ENCODE results near the gene TIMMDC1. TPM values are rescaled to one million over a fixed set of nuclear protein-coding genes. Genes with fewer than 3 reads are reported as not detected.
A peak's percentile ranks its signal among the peaks of the same experiment; 100 is the strongest.

Gene TIMMDC1
- total and polyA plus RNA-seq, 11 donors: 78.6 to 297 (median 213) TPM

DNA sequence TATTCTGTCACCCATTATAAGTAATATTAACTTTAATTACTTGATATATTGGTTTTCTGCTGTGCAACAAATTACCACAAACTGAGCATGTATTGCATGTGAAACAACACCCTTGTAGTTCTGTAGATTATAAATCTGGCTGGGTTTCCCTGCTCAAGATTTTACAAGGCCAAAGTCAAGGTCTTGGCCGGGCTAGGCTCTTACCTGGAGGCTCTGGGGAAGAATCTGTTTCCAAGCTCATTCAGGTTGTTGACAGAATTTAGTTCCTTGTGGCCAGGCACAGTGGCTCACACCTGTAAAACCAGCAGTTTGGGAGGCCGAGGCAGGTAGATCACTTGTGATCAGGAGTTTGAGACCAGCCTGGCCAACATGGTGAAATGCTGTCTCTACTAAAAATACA lies 16.3 kb downstream of the TIMMDC1 start:
- intact Hi-C loops (cut with DNase I): no loop called here
- Histone ChIP-seq H3K27ac (peak overlapping the region in 2 of 12 donors; percentile 68 to 82), H3K4me3 (no peak overlapping the region), H3K9me3 (no peaks in the 10 kb centered on the region), H3K4me1 (peaks cover 0 to 16% (median 5%) of the 10 kb centered on the region in 12 donors), H3K36me3 (peaks cover 0 to 99% (median 94%) of the 10 kb centered on the region in 9 donors), H3K27me3 (no peaks in the 10 kb centered on the region)
- 92 to 99% (median 98%) methylated on average over 2 of the region's 2 CpGs for WGBS, 4 donors
- TF ChIP-seq POLR2A (IDR thresholded peaks at IDR 0.05): no peak
- no peak for TF ChIP-seq CTCF (IDR thresholded peaks at IDR 0.05)
- ATAC-seq (no peak), DNase-seq (no peak)

DNA sequence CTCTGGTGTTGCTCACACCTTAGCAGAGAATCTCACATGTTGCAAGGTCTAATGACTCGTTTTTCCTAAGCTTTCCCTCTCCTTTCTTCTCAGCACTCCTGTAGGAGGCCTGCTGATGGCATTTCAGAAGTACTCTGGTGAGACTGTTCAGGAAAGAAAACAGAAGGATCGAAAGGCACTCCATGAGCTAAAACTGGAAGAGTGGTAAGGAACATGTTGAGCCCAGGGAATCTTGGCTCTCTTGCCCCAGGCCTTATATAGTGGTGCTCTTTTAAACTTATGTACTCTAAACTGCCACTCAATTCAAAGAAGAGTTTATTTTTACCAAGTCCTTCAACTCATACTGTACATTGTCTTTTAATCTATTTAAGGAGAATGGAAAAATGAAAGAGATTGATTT lies 18.8 kb downstream of the TIMMDC1 start:
- WGBS, 4 donors: 40 to 66% (median 60%) methylated on average over 2 of the region's 2 CpGs
- no peaks in the 10 kb centered on the region for H3K27me3 ChIP-seq
- DNase-seq: peak in 4 of 5 donors; percentile 17 to 44 (median 32)
- intact Hi-C loops (cut with DNase I): no loop called here
- H3K4me1 ChIP-seq: peaks cover 0 to 16% (median 5%) of the 10 kb centered on the region in 12 donors
- peak overlapping the region; percentile 53 to 87 (median 79) for H3K27ac ChIP-seq
- peaks cover 3 to 100% (median 96%) of the 10 kb centered on the region in 9 donors for H3K36me3 ChIP-seq
- H3K9me3 ChIP-seq: peaks cover 0 to 8% (median 0%) of the 10 kb centered on the region in 12 donors
- TF ChIP-seq CTCF (IDR thresholded peaks at IDR 0.05): no peak
- peak; percentile 95 to 98 (median 96) for ATAC-seq
- H3K4me3 ChIP-seq: no peak overlapping the region

DNA sequence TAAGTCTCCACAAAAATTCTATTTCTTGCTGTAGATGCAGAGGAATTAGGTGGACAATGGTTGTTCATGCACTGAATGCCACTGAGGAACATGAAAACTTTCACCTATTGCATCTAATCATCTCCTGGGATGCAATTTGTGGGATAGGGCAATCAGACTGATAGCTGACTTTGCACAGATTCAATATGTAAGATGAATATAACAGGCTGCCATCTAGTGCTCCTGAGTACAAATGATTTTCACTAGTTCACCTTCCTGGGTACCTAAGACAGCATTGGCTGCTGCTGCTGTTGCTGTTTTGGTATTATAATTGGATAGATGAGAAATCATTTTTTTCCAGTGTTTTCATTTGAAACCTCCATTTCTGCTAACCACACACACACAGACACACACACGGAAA lies 19.7 kb downstream of the TIMMDC1 start:
- Histone ChIP-seq H3K4me3 (no peak overlapping the region), H3K9me3 (peaks cover 0 to 8% (median 0%) of the 10 kb centered on the region in 12 donors), H3K36me3 (peaks cover 3 to 100% (median 97%) of the 10 kb centered on the region in 9 donors), H3K4me1 (peaks cover 0 to 16% (median 5%) of the 10 kb centered on the region in 12 donors), H3K27me3 (no peaks in the 10 kb centered on the region), H3K27ac (peak overlapping the region; percentile 53 to 87 (median 79))
- TF ChIP-seq CTCF (IDR thresholded peaks at IDR 0.05) (peak in 1 of 12 donors; percentile 4), POLR2A (IDR thresholded peaks at IDR 0.05) (no peak)
- 95 to 100% (median 98%) methylated on average over 1 of the region's 1 CpG for WGBS, 4 donors
- ATAC-seq (peak in 3 of 4 donors; percentile 43 to 52 (median 44)), DNase-seq (no peak)
- intact Hi-C loops (cut with DNase I): no loop called here

GRCh38 chr3:119524931-119525662 lies 26.8 kb downstream of the TIMMDC1 start:
- peaks cover 0 to 15% (median 0%) of the 10 kb centered on the region in 12 donors for H3K4me1 ChIP-seq
- no peak overlapping the region for H3K4me3 ChIP-seq
- H3K36me3 ChIP-seq: peaks cover 3 to 66% (median 47%) of the 10 kb centered on the region in 9 donors
- H3K27ac ChIP-seq: peak overlapping the region in 7 of 12 donors; percentile 2 to 50 (median 6)
- peaks cover 0 to 8% (median 0%) of the 10 kb centered on the region in 12 donors for H3K9me3 ChIP-seq
- no peaks in the 10 kb centered on the region for H3K27me3 ChIP-seq
- ATAC-seq (peak in 3 of 4 donors; percentile 37 to 47 (median 45)), DNase-seq (no peak)
- 61 to 65% (median 63%) methylated on average over 4 of the region's 4 CpGs for WGBS, 4 donors
- intact Hi-C loops (cut with DNase I): loop anchor here (2.0 to 10.0 kb wide), 7 partner anchors 112 to 160 kb away; partner anchors contain the start of gene COX17 (in 2 of the 10)
- TF ChIP-seq CTCF (IDR thresholded peaks at IDR 0.05) (peak in 11 of 12 donors; percentile 23 to 69 (median 50)), POLR2A (IDR thresholded peaks at IDR 0.05) (no peak)
